GM12873 (cell line): ENCODE results near the gene RABEP2.
A peak's percentile ranks its signal among the peaks of the same experiment; 100 is the strongest.

Experiments
- CTCF ChIP-seq: IDR thresholded peaks from 2 replicates; pipeline ENCODE4 v1.5.1; 2012; ENCODE audit warnings: low read depth, mild to moderate bottlenecking, moderate library complexity, low read length, control low read depth; ENCODE audit not compliant: insufficient read depth; ENCODE audit errors: missing control alignments

The RABEP2 gene

GRCh38 chr16:28917095-28917494, 7.9 kb downstream of the RABEP2 start:
- peak; percentile 6 for TF ChIP-seq CTCF

GRCh38 chr16:28915181-28915580, 9.9 kb downstream of the RABEP2 start:
- TF ChIP-seq CTCF, result no peak

- TF ChIP-seq CTCF, result no peak
These were observed 10.9 kb downstream of the RABEP2 start for GRCh38 chr16:28913946-28914724.

GRCh38 chr16:28912558-28912957, 12.5 kb downstream of the RABEP2 start:
- TF ChIP-seq CTCF, result no peak

GRCh38 chr16:28910086-28911031, 14.7 kb downstream of the RABEP2 start:
- no peak for TF ChIP-seq CTCF

- no peak for TF ChIP-seq CTCF
These were observed 19.2 kb downstream of the RABEP2 start for GRCh38 chr16:28905800-28906372.
